Measurements from ENCODE around the gene YJEFN3. TPM values are rescaled to one million over a fixed set of nuclear protein-coding genes. Genes with fewer than 3 reads are reported as not detected.

Gene YJEFN3
- total and polyA plus RNA-seq, 7 donors = 1.00 to 2.9 (median 1.4) TPM

GRCh38 chr19:19502808-19503602, 25.7 kb upstream of the YJEFN3 start:
- H3K27ac ChIP-seq = no peak overlapping the region
- H3K36me3 ChIP-seq (ENCODE audit: insufficient read depth in 1 of 2, low read depth in 1 of 2) = peaks cover 14 to 95% of the 10 kb centered on the region in 2 donors
- TF ChIP-seq, protein P1, sequence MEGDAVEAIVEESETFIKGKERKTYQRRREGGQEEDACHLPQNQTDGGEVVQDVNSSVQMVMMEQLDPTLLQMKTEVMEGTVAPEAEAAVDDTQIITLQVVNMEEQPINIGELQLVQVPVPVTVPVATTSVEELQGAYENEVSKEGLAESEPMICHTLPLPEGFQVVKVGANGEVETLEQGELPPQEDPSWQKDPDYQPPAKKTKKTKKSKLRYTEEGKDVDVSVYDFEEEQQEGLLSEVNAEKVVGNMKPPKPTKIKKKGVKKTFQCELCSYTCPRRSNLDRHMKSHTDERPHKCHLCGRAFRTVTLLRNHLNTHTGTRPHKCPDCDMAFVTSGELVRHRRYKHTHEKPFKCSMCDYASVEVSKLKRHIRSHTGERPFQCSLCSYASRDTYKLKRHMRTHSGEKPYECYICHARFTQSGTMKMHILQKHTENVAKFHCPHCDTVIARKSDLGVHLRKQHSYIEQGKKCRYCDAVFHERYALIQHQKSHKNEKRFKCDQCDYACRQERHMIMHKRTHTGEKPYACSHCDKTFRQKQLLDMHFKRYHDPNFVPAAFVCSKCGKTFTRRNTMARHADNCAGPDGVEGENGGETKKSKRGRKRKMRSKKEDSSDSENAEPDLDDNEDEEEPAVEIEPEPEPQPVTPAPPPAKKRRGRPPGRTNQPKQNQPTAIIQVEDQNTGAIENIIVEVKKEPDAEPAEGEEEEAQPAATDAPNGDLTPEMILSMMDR (IDR thresholded peaks at IDR 0.05) = no peak
- DNase-seq = no peak
- ATAC-seq = no peak
- no peaks in the 10 kb centered on the region for H3K27me3 ChIP-seq (ENCODE audit: insufficient read depth in 3 of 3, low read length in 2 of 3)
- no peaks in the 10 kb centered on the region for H3K4me1 ChIP-seq
- no peaks in the 10 kb centered on the region for H3K9me3 ChIP-seq
- 84 to 86% (median 85%) methylated on average over 18 of the region's 18 CpGs for WGBS, 3 donors
- H3K4me3 ChIP-seq = no peak overlapping the region
- intact Hi-C loops (cut with DNase I) = no loop called here

DNA sequence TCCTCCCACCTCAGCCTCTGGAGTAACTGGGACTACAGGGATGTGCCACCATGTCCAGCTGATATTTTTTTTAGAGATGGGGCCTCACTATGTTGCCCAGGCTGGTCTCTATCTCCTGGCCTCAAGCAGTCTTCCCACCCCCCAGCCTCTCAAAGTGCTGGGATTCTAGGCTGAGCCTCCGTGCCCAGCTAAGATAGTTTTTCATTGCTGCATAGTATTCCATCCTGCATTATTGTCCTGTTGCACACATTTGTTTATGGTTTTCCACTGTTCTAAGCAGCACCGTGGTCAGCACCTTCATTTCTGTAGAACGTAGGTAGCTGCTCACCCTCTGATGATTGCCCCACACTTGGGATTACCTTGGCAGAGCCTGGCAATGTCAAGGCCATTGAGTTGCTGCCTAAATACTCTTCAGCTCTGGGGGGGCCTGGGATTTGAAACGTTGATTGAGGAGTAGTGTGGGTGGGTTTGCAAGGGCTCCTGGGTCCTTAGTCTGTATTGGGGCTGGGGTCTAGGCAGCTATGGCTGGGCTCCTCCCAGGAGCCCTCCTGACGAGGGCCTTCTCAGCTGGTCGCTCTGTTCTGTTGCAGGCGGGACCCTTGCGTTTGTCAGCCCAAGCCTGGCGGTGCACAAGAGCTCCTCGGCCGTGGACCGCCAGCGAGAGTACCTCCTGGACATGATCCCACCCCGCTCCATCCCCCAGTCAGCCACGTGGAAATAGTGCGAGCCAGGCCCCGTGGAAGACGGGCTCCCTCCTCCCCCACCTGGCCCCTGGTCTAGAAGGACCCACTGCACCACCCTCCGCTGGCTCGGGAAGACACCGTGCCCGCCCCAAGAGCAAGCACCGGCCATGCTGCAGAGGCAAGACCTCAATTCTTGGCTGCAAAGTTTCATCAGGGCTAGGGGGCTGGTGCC, 23.7 kb upstream of the YJEFN3 start:
- intact Hi-C loops (cut with DNase I) = no loop called here
- TF ChIP-seq, protein P1 (IDR thresholded peaks at IDR 0.05) = no peak
- 89 to 91% (median 89%) methylated on average over 20 to 23 of the region's 23 CpGs for whole genome bisulfite sequencing, 3 donors
- H3K27ac ChIP-seq = no peak overlapping the region
- no peak overlapping the region for H3K4me3 ChIP-seq
- peaks cover 4 to 75% of the 10 kb centered on the region in 2 donors for H3K36me3 ChIP-seq (ENCODE audit: insufficient read depth in 1 of 2, low read depth in 1 of 2)
- H3K4me1 ChIP-seq = no peaks in the 10 kb centered on the region
- ATAC-seq (no peak), DNase-seq (no peak)
- H3K9me3 ChIP-seq = no peaks in the 10 kb centered on the region
- H3K27me3 ChIP-seq (ENCODE audit: insufficient read depth in 3 of 3, low read length in 2 of 3) = no peaks in the 10 kb centered on the region

DNA sequence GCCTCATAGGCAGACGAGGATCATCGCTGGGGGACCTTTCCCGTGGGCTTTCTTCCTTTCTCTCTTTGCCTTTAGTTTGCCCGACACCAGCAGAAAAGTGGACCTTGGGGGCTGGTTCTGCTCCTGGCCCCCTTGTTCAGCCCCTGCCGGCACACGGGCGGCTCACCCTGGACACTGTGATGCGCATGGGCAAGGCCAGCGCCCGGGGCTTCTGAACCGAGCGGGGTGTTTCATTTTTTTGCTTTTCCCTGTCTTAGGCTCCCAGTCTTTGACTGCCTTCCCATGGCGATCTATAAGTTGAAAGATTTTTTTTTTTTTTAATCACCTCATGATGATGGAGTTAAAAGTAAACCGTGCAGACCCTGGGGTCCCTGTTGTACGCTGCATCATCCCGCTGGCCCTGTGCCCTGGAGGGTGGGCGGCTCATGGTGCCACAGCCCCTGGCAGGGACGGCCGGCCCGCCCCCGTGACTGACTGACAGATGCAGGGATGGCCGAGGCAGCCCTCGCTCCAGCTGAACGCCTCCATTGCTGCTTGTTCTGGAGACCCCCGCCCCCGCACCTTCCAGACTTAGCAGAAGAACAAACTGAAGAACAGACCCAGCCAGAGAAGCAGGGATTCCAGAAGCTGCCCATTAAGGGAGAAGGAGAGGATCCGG, 22.9 kb upstream of the YJEFN3 start:
- ATAC-seq (no peak), DNase-seq (no peak)
- H3K4me3 ChIP-seq = no peak overlapping the region
- no peaks in the 10 kb centered on the region for H3K27me3 ChIP-seq (ENCODE audit: insufficient read depth in 3 of 3, low read length in 2 of 3)
- 82 to 87% (median 85%) methylated on average over 27 of the region's 27 CpGs for WGBS, 3 donors
- intact Hi-C loops (cut with DNase I) = no loop called here
- TF ChIP-seq, protein P1 (IDR thresholded peaks at IDR 0.05) = no peak
- H3K27ac ChIP-seq = no peak overlapping the region
- H3K36me3 ChIP-seq (ENCODE audit: insufficient read depth in 1 of 2, low read depth in 1 of 2) = peaks cover 4 to 67% of the 10 kb centered on the region in 2 donors
- H3K4me1 ChIP-seq = no peaks in the 10 kb centered on the region
- H3K9me3 ChIP-seq = no peaks in the 10 kb centered on the region

- intact Hi-C loops (cut with DNase I) = no loop called here
- 86 to 91% (median 88%) methylated on average over 12 of the region's 12 CpGs for WGBS, 3 donors
- H3K27ac ChIP-seq = no peak overlapping the region
- H3K4me3 ChIP-seq = no peak overlapping the region
- no peaks in the 10 kb centered on the region for H3K9me3 ChIP-seq
- H3K36me3 ChIP-seq (ENCODE audit: insufficient read depth in 1 of 2, low read depth in 1 of 2) = peaks cover 4 to 59% of the 10 kb centered on the region in 2 donors
- ATAC-seq = no peak
- TF ChIP-seq, protein P1 (IDR thresholded peaks at IDR 0.05) = no peak
- H3K27me3 ChIP-seq (ENCODE audit: insufficient read depth in 3 of 3, low read length in 2 of 3) = no peaks in the 10 kb centered on the region
- H3K4me1 ChIP-seq = no peaks in the 10 kb centered on the region
- no peak for DNase-seq
These were observed 22.1 kb upstream of the YJEFN3 start for GRCh38 chr19:19506592-19506991.

All from psoas muscle (tissue), 8 donors.